Sigmoid colon (tissue), 4 donors: ENCODE data around the gene KCNJ1.

Source experiments
- CTCF ChIP-seq, 4 experiments: fragments of 450-650 bp in 3 of 4; fragments of 200-600 bp in 1 of 4; IDR thresholded peaks; one replicate each; pipeline ENCODE4 v1.5.1; 2016 to 2019; ENCODE audit warnings: antibody characterized with exemption in 4 of 4, mild to moderate bottlenecking in 3 of 4, moderate library complexity in 2 of 4
- EP300 ChIP-seq, 4 donors: sonication (generic); formaldehyde crosslinking; IDR thresholded peaks; one replicate each; pipeline ENCODE4 v1.6.1; 2017; ENCODE audit warnings: antibody characterized with exemption in 4 of 4
- POLR2A ChIP-seq, 2 donors: fragments of 450-650 bp; IDR thresholded peaks; one replicate each; pipeline ENCODE4 v1.6.1; 2016; ENCODE audit warnings: antibody characterized with exemption in 2 of 2, mild to moderate bottlenecking in 2 of 2, moderate library complexity in 2 of 2
- POLR2AphosphoS5 ChIP-seq, 4 donors: sonication (generic); formaldehyde crosslinking; IDR thresholded peaks; one replicate each; pipeline ENCODE4 v1.6.1; 2017; ENCODE audit warnings: antibody characterized with exemption in 4 of 4

- TF ChIP-seq CTCF (IDR thresholded peaks at IDR 0.05) (no peak), POLR2A (IDR thresholded peaks at IDR 0.05) (no peak), POLR2AphosphoS5 (IDR thresholded peaks at IDR 0.05) (no peak), EP300 (IDR thresholded peaks at IDR 0.05) (no peak)
These were observed 14.6 kb downstream of the KCNJ1 start for GRCh38 chr11:128852327-128853023.
